NCI-H82 treated with DMSO at 0.1 percent for 48 hours (cell line): ENCODE data around the gene PROKR2.

Source experiments
- DNase-seq: peaks from one replicate; lab custom pipeline; 2025; ENCODE audit not compliant: unreplicated experiment; lab: John Stamatoyannopoulos, UW

The PROKR2 gene

DNA sequence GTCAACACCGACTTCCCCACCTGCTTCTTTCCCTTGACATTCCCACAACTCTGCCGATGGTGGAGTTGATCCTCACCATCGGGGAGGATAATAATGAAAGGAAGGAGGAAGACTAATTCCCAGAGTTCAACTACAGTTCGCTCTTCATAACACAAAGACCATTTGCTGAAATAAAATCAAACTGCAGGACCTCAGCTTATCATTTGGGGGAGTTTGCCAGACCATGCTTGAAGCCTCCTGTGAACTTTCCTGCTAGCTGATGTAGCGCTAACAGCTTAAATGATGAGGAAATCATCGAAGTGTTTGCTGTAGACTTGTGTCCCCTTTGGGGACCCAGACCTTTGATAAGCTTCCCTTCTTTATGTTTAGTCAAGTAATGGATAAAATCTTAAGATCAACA is 26.2 kb downstream of the PROKR2 start:
- DNase-seq, result no peak

DNA sequence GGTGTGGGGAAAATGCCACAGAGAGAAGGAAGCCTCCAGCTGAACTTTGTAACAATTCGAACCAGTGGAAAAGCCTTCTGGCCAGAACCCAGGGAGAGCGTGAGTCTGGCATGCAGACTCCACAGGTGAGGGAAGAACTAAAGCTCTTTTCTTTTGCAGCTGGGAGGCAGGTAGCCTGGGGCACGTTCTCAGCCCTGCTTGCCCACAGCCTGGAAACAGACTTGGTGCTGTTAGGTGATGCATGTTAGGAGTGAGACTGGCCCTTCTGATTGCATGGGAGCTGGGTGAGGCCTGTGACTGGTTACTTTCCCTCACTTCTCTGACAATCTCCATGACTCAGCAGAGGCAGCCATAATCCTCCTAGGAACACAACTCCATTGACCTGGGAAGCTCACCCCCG is 34.2 kb downstream of the PROKR2 start:
- no peak for DNase-seq

DNA sequence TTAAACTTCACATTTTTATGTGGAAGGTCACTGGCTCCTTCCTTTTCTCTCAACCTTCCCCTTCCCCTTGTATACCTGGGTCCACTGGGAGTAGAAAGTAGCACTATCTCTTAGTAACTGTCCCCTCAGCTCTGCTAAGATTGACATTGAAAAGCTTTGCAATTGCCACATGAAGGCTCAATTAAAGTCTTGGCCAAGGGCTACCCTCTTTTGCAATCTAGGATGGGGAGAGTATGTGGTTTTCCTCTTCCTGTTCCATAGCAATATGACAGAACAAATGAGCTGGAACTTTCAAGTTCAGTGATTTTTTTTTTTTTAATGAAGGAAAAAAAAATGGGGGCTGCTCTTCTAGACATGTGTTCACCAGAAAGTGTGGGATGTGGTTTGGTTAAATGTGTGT is 37.1 kb downstream of the PROKR2 start:
- no peak for DNase-seq

DNA sequence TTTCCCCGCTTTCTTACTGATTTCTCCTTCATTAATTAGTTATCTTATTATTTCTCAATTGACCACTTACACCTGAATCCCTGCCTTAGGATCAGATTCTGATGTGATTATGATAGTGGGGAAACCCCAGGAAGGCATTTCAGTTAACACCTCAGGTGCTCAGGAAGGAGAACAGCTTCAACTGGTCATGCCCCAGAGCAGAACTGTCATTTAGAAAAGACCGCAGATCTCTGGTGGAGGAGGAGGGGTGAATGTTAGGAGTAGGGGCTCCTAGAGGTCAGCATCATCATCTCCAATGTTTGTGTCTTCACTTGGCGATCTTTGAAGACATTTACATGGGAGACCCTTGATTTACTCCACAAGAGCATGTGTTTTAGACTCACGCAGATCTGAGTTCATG is 44.5 kb downstream of the PROKR2 start:
- DNase-seq, result no peak

DNA sequence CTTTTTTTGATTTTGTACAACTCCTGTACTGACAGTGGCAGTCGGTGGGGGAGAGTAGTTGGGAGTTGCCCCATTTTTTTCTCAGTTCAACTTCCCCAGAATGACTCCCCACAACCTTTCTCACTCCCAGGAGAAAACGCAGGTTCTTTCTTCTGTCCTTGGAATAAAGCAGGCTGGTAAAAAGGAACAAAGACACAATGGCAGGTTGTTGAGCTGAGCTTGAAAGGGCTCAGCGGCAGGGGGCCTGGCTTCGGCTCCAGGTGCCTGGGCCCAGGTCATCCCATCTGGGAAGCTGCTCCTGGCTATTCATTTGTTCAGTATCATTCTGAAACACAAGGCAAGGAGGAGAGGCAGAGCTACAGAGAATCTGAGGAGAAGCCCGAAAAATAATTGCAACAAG is 46.2 kb downstream of the PROKR2 start:
- no peak for DNase-seq

DNA sequence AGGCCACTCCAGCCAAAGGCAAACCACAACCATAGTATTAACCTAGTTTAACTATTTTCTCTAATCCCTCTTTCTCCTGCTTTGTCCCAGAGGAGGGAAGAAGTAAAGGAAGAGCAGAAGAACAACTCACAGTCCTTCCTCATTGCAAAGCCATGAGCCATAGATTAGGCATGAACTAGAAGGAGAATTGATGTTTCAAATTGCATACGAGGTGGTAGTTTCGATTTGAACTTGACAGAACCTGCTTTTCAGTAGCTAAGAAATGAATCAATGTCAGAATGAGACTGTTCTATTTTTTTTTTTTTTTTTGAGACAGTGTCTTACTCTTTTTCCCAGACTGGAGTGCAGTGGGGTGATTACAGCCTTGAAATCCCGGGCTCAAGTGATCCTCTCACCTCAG is 48.3 kb downstream of the PROKR2 start:
- DNase-seq, result no peak

DNA sequence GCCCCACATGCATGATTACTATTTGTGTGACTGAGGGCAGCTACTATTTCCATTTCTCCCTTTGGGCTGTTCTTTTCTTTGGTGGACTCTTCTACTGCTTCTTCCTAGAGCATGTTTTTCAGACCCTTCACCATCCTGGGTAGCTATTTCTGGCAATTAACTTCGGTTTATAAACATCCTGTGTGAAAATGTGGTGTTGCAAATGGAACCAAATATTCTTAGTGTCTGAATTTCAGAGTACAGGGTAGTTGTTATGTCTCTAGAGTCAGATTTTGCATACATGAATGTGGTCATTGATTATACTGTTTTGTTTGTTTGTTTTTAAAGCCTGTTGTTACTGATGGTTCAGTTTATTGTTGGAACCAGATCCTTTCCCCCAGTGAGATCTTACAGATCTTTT is 49.7 kb downstream of the PROKR2 start:
- no peak for DNase-seq
